Activated CD8-positive, alpha-beta T cell treated with anti-CD3 and anti-CD28 coated beads, Interleukin-2, amount 10 ng/mL, durations not matched to agents 7 days and 5 days (primary cell): ENCODE results near the gene KIF4A. TPM values are rescaled to one million over a fixed set of nuclear protein-coding genes. Genes with fewer than 3 reads are reported as not detected.
A peak's percentile ranks its signal among the peaks of the same experiment; 100 is the strongest.
"Not testable (repeated sequence)": the region's sequence is repeated elsewhere in the genome, so short reads cannot be mapped to it uniquely, and the experiment has no call there.

Experiments used
- ATAC-seq: fragments of 150-1000 bp; cut with Tn5 transposase; one replicate; pipeline ENCODE4 v1.10.0; 2021; ENCODE audit warnings: moderate library complexity
- CTCF ChIA-PET: fragments of 350-600 bp; sonication (Branson Sonifier 250); formaldehyde crosslinking; loops from one replicate; lab custom pipeline; 2021; ENCODE audit warnings: antibody characterized with exemption; lab: Charles Lee
- POLR2A ChIA-PET: fragments of 350-600 bp; sonication (Branson Sonifier 250); formaldehyde crosslinking; loops from one replicate; lab custom pipeline; 2021; ENCODE audit warnings: antibody characterized with exemption; lab: Charles Lee
- DNase-seq: peaks from one replicate; pipeline ENCODE4 v3.0.0-alpha.2; 2020
- H3K27ac Mint-ChIP-seq: one replicate; pipeline ENCODE4 v1.8.0; 2021; ENCODE audit warnings: mild to moderate bottlenecking, mixed read lengths
- H3K27me3 Mint-ChIP-seq: one replicate; pipeline ENCODE4 v1.8.0; 2021; ENCODE audit warnings: low read depth, mixed read lengths
- H3K36me3 Mint-ChIP-seq: one replicate; pipeline ENCODE4 v1.8.0; 2021; ENCODE audit warnings: low read depth, mixed read lengths
- H3K4me1 Mint-ChIP-seq: one replicate; pipeline ENCODE4 v1.8.0; 2021; ENCODE audit warnings: low read depth, mixed read lengths
- H3K4me3 Mint-ChIP-seq: one replicate; pipeline ENCODE4 v1.8.0; 2021; ENCODE audit warnings: mild to moderate bottlenecking, mixed read lengths
- H3K9me3 Mint-ChIP-seq: one replicate; pipeline ENCODE4 v1.8.0; 2022; ENCODE audit warnings: mixed read lengths; ENCODE audit not compliant: insufficient read depth
- total RNA-seq, 2 experiments: library from RNA; stranded (reverse); gene quantifications; one replicate each; pipeline ENCODE4 v1.2.3, GENCODE V29; 2021

The KIF4A gene
- total RNA-seq, 2 experiments from 2014 or later = 41.3 to 44.3 TPM

DNA sequence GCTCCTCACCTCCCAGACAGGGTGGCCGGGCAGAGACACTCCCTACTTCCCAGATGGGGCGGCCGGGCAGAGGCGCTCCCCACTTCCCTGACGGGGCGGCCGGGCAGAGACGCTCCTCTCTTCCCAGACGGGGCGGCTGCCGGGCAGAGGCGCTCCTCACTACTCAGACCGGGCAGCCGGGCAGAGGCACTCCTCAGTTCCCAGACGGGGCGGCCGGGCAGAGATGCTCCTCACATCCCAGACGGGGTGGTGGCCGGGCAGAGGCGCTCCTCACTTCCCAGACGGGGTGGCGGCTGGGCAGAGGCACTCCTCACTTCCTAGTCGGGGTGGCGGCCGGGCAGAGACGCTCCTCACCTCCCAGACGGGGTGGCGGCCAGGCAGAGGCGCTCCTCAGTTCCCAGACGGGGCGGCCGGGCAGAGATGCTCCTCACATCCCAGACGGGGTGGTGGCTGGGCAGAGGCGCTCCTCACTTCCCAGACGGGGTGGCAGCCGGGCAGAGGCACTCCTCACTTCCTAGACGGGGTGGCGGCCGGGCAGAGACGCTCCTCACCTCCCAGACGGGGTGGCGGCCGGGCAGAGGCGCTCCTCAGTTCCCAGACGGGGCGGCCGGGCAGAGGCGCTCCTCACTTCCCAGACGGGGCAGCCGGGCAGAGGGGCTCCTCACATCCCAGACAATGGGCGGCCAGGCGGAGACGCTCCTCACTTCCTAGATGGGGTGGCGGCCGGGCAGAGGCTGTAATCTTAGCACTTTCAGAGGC is 59.6 kb downstream of the KIF4A start:
- H3K27ac Mint-ChIP-seq, CTCF ChIA-PET, H3K4me3 Mint-ChIP-seq, H3K9me3 Mint-ChIP-seq, POLR2A ChIA-PET, ATAC-seq, DNase-seq, H3K4me1 Mint-ChIP-seq, H3K27me3 Mint-ChIP-seq: not testable (repeated sequence)
- H3K36me3 Mint-ChIP-seq = peaks cover 55% of the 10 kb centered on the region

DNA sequence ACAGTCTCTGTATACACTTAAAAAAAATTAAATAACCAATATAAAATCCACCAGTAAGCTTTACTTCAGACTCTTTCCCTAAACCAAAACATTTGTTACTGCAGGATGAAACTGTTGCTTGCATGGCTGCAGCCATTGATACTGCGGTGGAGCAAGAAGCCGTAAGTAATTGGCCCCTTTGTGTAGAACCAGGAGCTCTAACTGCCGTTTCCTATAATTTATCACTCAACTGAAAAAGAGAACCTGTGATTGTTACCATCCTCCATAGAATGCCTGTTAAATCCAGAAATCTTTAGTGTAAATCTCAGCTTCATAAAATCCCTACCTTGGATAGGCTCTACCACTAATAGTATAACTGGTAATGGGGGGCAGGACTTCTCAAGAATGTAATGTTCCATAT is 62.6 kb downstream of the KIF4A start:
- H3K27me3 Mint-ChIP-seq = no peaks in the 10 kb centered on the region
- ChIA-PET CTCF (interaction anchor here (1.1 kb wide), 1 partner anchor 9 kb away, joined by 3 read pairs; no protein-coding TSS in a partner anchor), POLR2A (no interaction called here)
- ATAC-seq (no peak), DNase-seq (no peak)
- H3K4me1 Mint-ChIP-seq = no peaks in the 10 kb centered on the region
- no peaks in the 10 kb centered on the region for H3K9me3 Mint-ChIP-seq
- no peak overlapping the region for H3K4me3 Mint-ChIP-seq
- peaks cover 49% of the 10 kb centered on the region for H3K36me3 Mint-ChIP-seq
- H3K27ac Mint-ChIP-seq = no peak overlapping the region

DNA sequence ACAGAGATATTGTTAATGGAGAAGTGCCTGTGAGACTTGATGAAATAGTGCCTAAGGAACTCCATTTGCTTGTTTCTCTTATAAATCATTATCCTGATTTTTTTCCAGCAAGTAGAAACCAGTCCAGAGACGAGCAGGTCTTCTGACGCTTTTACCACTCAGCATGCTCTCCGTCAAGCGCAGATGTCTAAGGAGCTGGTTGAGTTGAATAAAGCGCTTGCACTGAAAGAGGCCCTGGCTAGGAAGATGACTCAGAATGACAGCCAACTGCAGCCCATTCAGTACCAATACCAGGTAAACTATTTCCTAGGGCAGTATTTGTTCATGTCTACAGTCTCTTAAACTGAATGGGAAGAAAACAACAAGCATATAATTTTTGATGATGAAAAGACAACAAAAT is 63.6 kb downstream of the KIF4A start:
- ChIA-PET CTCF (interaction anchor here (1.1 kb wide), 1 partner anchor 8 kb away, joined by 3 read pairs; no protein-coding TSS in a partner anchor), POLR2A (no interaction called here)
- DNase-seq (no peak), ATAC-seq (no peak)
- Mint-ChIP-seq H3K36me3 (peaks cover 48% of the 10 kb centered on the region), H3K9me3 (no peaks in the 10 kb centered on the region), H3K27me3 (no peaks in the 10 kb centered on the region), H3K27ac (no peak overlapping the region), H3K4me3 (no peak overlapping the region), H3K4me1 (no peaks in the 10 kb centered on the region)

DNA sequence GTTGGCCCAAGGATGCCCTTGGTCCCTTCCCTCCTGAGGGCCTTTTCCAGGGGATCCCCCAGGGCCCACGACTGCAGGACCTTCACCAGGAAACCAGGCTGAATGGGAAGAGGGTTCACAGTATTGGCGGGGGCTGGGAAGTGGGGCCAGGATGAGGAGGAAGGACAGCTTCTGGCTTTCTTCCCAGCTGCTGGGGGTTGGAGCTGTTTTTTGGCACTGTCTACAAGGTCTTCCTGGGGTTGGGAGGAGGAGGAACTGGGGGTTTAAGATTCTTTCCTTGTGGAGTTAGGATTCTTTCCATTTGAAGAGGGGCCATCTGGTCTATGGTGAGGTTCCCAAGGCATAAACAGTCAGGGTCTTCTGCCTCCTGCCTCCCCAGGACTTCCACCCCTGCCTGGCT is 64.8 kb downstream of the KIF4A start:
- H3K4me1 Mint-ChIP-seq = no peaks in the 10 kb centered on the region
- no peaks in the 10 kb centered on the region for H3K9me3 Mint-ChIP-seq
- H3K27me3 Mint-ChIP-seq = no peaks in the 10 kb centered on the region
- CTCF ChIA-PET = no interaction called here
- H3K36me3 Mint-ChIP-seq = peaks cover 51% of the 10 kb centered on the region
- POLR2A ChIA-PET = no interaction called here
- H3K27ac Mint-ChIP-seq = no peak overlapping the region
- H3K4me3 Mint-ChIP-seq = no peak overlapping the region
- no peak for DNase-seq
- ATAC-seq = no peak

DNA sequence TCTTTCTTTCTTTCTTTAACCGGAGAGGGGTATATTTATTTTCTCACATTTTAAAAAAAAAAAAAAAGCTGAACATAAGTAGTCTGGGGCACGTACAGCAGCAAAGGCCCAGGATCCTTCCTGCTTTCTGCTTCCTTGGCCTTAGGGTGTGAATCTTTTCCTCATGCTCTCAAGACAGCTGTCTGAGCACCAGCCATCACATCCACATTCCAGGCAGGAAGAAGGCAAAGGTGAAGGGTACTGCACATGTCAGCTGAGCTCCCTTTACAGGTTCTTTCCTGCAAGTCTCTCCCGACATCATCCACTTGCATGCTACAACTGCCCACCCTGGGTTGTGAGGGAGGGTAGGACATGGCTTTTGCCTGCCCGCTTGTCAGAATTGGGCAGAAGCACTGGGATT is 69.6 kb downstream of the KIF4A start:
- no peak for DNase-seq
- Mint-ChIP-seq H3K27ac (no peak overlapping the region), H3K9me3 (no peaks in the 10 kb centered on the region), H3K4me1 (no peaks in the 10 kb centered on the region), H3K4me3 (no peak overlapping the region), H3K27me3 (no peaks in the 10 kb centered on the region), H3K36me3 (peaks cover 39% of the 10 kb centered on the region)
- no peak for ATAC-seq
- CTCF ChIA-PET = no interaction called here
- POLR2A ChIA-PET = no interaction called here

DNA sequence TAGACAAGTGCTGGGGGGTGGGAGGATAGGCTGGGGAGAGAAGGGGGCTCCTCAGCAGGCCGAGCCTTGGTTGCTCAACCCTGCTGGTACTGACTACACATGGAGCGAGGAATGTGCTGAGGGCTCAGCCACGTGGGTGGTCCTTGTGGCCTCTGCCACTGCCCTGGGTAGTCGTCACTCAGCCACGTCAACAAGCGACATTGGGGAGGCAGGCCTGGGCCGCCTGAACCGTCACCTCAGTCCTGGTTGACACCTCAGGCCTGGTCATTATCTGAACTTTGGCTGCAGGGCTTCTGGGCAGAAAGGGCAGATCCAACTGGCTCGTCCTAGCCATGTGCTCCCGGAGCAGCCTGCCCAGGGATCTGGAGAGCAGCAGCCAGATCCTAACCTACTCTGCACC is 70.5 kb downstream of the KIF4A start:
- POLR2A ChIA-PET = no interaction called here
- Mint-ChIP-seq H3K27ac (no peak overlapping the region), H3K9me3 (no peaks in the 10 kb centered on the region), H3K4me1 (no peaks in the 10 kb centered on the region), H3K4me3 (no peak overlapping the region), H3K27me3 (no peaks in the 10 kb centered on the region), H3K36me3 (peaks cover 35% of the 10 kb centered on the region)
- DNase-seq = no peak
- no peak for ATAC-seq
- CTCF ChIA-PET = no interaction called here

DNA sequence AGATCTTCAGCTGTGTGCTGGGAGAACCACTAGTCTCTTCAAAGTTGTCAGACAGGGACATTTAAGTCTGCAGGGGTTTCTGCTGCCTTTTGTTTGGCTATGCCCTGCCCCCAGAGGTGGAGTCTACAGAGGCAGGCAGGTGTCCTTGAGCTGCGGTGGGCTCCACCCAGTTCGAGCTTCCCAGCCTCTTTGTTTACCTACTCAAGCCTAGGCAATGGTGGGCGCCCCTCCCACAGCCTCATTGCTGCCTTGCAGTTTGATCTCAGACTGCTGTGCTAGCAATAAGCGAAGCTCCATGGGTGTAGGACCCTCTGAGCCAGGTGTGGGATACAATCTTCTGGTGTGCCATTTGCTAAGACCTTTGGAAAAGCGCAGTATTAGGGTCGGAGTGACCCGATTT is 78.8 kb downstream of the KIF4A start:
- H3K27me3 Mint-ChIP-seq, ATAC-seq, H3K27ac Mint-ChIP-seq, H3K4me1 Mint-ChIP-seq, DNase-seq, POLR2A ChIA-PET, CTCF ChIA-PET, H3K9me3 Mint-ChIP-seq, H3K4me3 Mint-ChIP-seq: not testable (repeated sequence)
- peaks cover 46% of the 10 kb centered on the region for H3K36me3 Mint-ChIP-seq

DNA sequence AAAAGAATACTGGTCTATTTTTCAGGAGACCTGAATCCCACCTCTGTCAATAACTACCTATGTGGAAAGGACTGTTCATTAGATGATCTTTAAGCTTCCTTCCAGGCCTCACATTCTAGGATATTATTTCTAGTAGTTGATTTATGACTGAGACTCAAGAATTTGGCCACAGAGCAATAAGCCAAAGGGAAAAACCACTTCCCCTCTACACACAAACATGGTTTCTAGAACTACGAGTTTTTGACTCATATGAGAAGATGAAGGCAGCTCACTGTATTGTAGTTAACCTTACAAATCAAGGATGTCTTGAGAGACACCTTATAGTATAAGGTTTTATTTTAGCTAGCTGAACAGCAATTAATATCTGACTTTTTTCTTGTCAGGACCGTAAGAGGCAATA is 96.3 kb downstream of the KIF4A start:
- Mint-ChIP-seq H3K27ac (no peak overlapping the region), H3K9me3 (no peaks in the 10 kb centered on the region), H3K36me3 (peaks cover 57% of the 10 kb centered on the region), H3K4me3 (no peak overlapping the region), H3K4me1 (peaks cover 14% of the 10 kb centered on the region), H3K27me3 (no peaks in the 10 kb centered on the region)
- POLR2A ChIA-PET = interaction anchor here (0.6 to 0.9 kb wide), 2 partner anchors 167 to 868 kb away, joined by 3 to 4 read pairs; partner anchors contain the start of gene ZMYM3
- ATAC-seq (no peak), DNase-seq (no peak)
- CTCF ChIA-PET = no interaction called here

DNA sequence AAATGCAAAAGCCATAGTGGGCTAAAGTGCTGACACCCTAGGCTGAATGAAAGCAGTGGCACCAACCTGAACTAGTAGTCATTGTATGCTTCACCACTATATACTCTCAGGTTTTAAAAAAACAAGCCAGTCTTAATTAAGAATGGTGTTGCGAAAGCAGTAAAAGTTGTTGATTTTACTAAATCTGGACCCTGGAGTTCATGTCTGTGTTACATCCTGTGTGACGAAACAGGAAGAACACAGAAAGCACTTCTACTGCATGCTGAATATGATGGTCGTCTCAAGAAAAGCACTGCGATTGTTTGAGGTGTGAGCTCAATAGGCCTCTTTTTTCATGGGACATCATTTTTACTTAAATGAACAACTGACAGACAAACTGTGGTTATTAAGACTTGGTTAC is 109.0 kb downstream of the KIF4A start:
- H3K27ac Mint-ChIP-seq = peak overlapping the region; percentile 83
- H3K36me3 Mint-ChIP-seq = peaks cover 38% of the 10 kb centered on the region
- CTCF ChIA-PET = no interaction called here
- no peaks in the 10 kb centered on the region for H3K9me3 Mint-ChIP-seq
- no peak overlapping the region for H3K4me3 Mint-ChIP-seq
- ATAC-seq (peak; percentile 42), DNase-seq (peak; percentile 21)
- peaks cover 7% of the 10 kb centered on the region for H3K4me1 Mint-ChIP-seq
- POLR2A ChIA-PET = interaction anchor here (0.9 kb wide), 1 partner anchor 24 kb away, joined by 3 read pairs; no protein-coding TSS in a partner anchor
- H3K27me3 Mint-ChIP-seq = no peaks in the 10 kb centered on the region

DNA sequence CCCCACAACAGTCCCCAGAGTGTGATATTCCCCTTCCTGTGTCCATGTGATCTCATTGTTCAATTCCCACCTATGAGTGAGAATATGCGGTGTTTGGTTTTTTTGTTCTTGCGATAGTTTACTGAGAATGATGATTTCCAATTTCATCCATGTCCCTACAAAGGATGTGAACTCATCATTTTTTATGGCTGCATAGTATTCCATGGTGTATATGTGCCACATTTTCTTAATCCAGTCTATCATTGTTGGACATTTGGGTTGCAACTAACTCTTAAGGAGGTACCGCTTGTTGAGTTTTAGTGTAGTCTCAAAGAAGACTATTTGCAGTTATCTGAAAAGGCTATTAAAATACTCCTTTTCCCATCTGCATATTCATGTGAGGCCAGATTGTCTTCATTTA is 110.3 kb downstream of the KIF4A start:
- CTCF ChIA-PET, H3K4me1 Mint-ChIP-seq, DNase-seq, H3K27me3 Mint-ChIP-seq, POLR2A ChIA-PET, H3K27ac Mint-ChIP-seq, H3K4me3 Mint-ChIP-seq, H3K9me3 Mint-ChIP-seq, ATAC-seq: not testable (repeated sequence)
- H3K36me3 Mint-ChIP-seq = peaks cover 34% of the 10 kb centered on the region

DNA sequence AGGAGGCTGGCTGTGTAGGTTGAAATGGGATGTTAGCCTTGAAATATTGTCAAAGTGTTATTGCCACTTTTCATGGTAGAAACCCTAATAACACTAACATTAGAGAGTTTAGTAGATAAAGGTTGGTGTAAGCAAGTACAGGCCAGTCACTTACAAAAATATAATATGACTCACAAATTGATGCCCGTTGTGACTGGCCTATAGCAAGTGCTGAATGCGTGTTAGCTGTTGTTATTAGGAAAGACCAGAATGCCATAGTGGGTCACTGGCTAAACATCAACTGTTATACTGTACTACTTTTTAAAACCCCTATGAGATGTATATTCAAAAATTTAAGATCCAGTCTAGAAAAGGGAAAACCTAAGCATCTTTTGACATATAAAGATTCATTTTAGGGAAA is 112.8 kb downstream of the KIF4A start:
- ChIA-PET POLR2A (interaction anchor here (0.7 kb wide), 1 partner anchor 113 kb away, joined by 3 read pairs; the partner anchor contains the start of genes KIF4A and PDZD11), CTCF (no interaction called here)
- no peak for DNase-seq
- Mint-ChIP-seq H3K4me3 (no peak overlapping the region), H3K36me3 (peaks cover 34% of the 10 kb centered on the region), H3K27me3 (no peaks in the 10 kb centered on the region), H3K27ac (no peak overlapping the region), H3K4me1 (peaks cover 7% of the 10 kb centered on the region), H3K9me3 (no peaks in the 10 kb centered on the region)
- ATAC-seq = no peak

DNA sequence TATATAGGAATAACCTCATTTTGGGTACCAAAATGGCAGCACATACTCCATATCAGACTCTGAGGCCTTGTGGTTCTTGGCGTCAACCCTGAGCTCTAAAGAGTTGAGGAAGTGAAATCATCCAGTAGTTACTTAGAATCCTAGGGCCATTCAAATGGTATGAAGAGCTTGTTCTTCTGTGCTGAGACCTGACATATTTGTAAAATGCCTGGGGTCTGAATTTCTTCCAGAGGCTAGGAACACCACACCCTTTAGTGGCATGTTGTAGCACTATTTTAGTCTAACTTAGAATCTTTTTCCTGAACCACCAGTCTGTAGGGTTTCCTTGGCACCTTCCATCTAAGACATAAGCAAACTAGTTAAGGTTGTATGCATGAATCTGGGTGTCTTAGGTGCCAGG is 115.1 kb downstream of the KIF4A start:
- H3K27me3 Mint-ChIP-seq = no peaks in the 10 kb centered on the region
- H3K4me3 Mint-ChIP-seq = no peak overlapping the region
- no peaks in the 10 kb centered on the region for H3K4me1 Mint-ChIP-seq
- no peaks in the 10 kb centered on the region for H3K9me3 Mint-ChIP-seq
- DNase-seq (no peak), ATAC-seq (no peak)
- peaks cover 33% of the 10 kb centered on the region for H3K36me3 Mint-ChIP-seq
- POLR2A ChIA-PET = no interaction called here
- CTCF ChIA-PET = no interaction called here
- H3K27ac Mint-ChIP-seq = no peak overlapping the region
